CD4-positive, alpha-beta T cell treated with Interleukin-15 for 4 hours (primary cell): ENCODE results near the gene RTTN.

Experiments
- DNase-seq: peaks from one replicate; pipeline ENCODE4 v3.0.0-alpha.2; 2020; ENCODE audit warnings: low spot score

The RTTN gene

DNA sequence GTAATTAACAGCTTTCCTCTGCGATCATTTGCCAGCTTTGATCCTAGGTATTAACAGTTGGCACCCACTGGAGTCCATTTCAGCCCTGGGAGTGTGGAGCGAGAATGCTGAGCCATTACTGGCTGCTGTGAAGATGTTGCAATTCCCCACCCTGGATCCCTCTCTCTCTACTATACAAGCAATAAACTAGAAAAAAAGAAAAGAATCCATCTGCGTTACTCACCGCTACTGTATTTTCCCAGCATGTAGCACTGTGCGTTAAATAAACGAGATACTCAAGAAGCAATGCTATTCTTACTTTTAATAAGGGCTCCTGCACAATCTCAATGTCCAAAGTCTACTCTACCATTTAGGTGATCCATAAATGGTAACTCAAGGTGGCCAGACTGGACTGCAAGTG is 8.5 kb downstream of the RTTN start:
- DNase-seq, result no peak

DNA sequence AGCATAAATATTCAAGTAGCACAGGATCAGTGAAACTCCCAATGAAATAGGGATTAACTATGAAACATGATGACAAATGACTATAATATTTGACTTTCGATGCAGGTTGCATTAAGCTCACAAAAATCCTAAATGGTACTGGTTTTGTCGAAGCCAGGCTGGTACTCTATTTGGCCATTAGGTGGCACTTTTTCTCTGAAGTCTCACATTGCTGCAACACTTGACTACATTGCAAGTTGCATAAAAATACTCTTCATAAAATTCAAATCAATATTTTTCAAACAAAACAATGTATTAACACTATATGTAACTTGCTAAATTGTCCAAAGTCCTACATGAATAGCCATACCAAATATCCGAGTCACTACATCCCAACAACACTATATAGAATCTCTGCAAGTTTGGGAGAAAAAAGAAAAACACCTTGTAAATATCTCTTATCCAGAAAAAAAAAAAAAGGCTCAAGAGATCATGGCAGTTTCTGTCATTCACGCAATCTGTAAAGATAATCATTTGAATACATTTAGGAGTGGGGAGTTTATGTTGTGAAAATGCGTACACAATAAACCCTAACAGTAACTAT is 9.5 kb downstream of the RTTN start:
- DNase-seq, result peak; percentile 29

DNA sequence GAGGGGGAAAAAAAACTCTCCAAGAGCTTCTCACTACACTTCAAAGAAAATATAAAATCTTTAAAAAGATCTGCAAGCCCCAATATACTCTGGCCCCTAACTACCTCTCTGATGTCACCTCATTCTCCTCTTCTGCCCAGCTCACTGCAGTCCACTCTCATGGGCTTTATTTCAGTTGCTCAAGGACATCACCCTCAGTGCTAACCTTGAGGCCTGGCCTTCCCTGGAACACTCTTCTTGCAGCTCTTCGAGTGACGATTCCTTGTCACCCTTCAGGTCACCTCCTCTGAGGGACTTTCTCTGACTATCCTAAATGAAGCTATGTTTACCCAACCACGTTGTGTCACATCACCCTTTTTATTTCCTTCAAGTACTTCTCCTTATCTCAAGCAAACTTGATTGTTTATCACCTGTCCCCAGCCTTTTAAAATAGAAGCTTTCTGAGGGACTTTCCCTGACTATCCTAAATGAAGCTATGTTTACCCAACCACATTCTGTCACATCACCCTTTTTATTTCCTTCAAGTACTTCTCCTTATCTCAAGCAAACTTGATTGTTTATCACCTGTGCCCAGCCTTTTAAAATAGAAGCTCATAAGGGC is 10.4 kb downstream of the RTTN start:
- DNase-seq, result no peak

DNA sequence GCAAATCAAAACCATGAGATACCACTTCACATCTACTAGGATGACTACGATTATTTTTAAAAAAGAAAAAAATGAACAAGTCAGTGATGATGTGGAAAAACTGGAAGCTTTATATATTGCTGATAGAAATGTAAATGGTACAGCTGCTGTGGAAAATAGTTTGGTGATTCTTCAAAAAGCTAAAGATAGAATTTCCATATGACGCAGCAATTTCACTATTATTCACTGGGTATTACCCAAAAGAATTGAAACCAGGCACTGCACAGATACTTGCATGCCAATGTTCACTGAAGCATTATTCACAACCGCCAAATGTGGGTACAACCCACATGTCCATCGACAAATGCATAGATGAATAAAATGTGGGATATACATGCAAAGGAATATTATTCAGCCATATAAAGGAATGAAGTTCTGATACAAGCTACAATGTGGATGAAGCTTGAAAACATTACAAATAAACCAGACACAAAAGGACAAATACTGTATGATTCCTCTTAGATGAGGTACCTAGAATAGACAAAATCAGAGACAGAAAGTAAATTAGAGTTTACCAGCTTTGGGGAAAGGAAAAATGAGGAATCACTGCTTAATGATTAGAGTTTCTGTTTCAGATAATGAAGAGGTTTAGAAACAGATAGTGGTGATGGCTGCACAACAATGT is 11.1 kb downstream of the RTTN start:
- DNase-seq, result no peak

DNA sequence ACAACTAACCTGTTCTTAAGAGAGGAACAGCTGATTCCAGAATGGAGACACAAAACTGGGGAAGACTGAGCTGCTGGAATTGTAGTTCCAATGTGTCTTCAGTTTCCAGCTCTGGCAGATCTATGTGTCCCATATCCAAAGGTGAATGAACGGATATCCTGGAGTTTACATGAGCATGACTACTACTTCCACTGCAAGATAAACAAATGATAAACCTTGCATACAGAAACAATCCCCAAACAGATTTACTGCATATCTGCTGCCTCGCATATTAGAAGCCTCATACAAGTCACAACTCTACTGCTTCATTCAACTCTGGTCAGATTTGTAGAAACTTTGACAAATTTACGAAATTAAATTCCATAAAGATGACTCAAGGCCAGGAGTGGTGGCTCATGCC is 15.0 kb downstream of the RTTN start:
- DNase-seq, result no peak

DNA sequence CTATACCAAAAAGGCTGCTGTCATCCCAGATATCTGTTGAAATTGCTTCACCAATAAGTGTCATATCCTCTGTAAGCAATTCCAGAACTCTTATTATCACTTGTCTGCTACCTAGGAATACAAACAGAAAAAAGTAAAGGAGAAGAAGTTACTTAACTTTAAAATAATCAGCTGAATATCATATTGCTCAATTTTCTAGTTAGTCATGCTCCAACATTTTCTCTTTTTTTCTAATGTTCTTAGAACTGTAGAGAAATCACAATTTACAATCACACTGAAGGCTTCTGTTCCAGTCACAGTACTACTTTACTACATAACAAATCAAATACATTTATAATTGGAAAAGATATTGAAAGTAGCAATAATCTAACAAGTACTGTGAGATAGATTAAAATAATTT is 17.4 kb downstream of the RTTN start:
- no peak for DNase-seq

DNA sequence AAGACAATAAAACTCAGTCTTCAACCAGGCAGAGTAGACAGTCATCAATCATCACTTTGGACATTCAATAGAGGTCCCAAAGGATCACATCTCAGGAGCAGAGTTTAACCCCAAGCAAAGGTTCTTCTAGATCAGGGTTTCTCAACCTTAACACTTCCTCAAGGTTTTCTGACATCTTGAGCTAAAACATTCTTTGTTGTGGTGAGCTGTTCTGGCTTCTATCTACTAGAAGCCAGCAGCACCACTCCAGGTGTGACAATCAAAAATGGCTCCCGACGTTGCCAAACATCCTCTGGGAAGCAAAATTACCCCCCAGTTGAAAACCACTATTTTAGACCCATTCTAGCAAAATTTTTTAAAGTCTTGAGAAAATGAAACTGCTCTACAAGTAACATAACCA is 22.0 kb downstream of the RTTN start:
- no peak for DNase-seq

DNA sequence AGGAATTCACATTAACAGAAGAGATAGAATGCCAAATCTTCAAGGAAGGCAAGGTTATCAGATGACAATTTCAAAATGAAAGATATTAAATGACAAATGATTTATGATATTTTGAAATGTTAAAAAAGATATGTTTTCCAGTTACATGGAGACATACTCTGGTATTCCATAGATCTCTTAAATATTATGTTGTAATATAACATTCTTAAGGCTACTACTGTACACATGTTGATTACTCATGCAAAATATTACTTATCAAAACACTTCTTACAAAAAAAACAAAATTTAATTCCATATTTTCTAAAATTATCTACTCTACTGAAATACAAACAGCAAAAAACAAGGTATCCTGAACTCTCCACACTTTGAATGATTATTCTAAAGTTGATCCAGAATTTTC is 22.9 kb downstream of the RTTN start:
- no peak for DNase-seq

DNA sequence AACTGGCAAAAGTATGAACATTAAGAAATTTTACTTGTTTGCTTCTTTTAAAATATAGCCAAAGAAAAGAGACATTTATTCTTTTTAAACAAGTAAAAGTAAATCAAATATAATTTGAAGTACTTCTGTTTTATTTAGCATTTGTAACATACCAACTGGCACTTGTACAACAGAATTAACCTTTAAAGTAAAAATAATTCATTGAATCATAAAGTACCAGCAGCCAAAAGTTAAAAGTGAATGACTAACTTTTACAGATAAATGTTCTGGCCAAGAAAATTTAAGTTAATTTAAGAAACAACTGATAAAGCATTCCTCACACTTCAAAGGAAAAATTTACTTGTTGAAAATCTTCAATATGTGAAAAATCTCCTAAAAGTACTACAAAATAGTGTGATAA is 23.8 kb downstream of the RTTN start:
- no peak for DNase-seq

DNA sequence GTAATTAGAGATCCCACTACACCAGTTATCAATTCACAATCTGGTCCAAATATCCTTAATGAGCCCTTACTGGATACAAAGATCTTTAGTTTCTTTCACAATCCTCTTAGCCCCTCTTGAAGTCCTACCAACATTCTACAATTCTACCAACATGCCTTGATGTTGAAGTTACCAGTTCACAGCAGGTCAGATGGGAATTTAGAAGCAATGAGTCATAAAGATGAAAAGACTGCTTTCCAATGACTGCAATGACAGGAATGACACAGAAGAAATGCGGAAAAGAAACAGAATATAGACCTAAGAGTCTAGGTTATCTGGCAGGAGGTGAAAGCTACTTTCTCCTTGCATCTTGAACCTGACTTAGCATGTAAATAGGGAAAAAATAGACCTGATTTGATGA is 24.5 kb downstream of the RTTN start:
- DNase-seq, result no peak

DNA sequence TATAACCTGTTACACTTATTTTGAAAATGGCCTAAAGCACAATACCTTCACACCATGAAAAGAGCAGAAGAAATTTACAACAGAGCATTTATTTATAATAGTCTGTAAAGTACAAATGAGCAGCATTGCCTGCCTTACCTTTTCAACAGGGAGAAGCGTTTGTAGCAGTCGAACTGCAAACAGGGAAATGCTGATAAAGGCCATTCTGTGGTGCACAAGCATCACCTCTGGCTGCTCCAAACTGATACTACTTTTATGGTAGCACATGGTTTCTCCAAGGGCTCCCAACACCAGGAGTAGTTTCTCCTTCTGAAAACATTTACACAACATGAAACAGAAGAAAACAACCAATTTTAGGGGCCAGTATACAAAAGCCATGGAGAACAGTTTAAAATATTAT is 28.9 kb downstream of the RTTN start:
- DNase-seq, result no peak

DNA sequence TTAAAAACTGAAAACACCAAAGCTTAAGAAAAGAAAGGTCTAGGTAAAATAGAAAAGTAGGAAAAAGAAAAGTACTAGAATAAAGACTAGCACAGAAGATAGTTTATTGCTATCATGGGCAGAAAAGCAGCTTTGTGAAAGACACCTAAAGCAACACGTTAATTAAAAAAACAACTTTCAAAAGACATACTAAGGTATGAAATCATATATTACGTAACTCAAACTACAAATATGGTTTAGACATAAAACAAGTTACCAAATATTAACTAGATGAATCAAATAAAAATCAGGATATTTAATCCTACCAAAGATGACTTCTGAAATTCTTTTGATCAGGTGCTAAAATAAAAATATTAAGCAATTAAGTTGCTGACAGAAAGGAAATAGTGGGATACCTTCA is 30.3 kb downstream of the RTTN start:
- no peak for DNase-seq

DNA sequence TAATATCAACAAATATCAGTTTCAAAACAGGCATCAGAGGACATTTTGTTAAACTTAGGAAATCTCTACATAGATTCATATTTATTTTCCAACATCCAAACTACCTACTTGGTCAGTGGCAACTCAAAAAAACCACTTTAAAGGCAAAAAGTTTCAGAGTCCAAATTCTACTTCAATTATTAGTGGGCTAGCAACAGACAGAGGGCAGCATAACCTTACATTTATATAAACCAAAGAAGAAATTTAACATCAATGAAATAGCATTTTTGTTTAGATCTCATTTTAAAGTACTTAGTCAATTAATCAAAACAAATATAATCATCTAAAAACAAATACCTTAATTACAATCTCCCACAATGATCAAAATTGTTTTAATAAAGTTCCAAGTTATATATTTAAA is 33.3 kb downstream of the RTTN start:
- no peak for DNase-seq

DNA sequence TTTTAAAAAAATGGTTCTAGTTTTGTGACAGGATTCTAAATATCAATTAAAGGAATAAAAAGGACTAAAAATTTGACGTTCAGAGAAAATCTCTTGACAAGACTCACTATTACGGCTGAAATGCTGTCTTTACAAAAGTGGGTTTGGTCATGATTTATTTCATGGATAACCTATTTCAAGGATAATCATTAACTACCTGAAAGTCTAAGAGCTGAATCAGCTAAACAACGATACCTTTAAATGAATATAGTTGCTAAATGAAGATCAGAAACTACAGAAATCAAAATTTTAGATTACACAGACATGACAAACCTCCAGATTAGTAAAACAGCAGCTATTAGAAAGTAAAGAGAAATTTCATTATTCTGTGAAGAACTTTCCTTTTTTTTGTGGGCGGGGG is 35.7 kb downstream of the RTTN start:
- DNase-seq, result no peak

DNA sequence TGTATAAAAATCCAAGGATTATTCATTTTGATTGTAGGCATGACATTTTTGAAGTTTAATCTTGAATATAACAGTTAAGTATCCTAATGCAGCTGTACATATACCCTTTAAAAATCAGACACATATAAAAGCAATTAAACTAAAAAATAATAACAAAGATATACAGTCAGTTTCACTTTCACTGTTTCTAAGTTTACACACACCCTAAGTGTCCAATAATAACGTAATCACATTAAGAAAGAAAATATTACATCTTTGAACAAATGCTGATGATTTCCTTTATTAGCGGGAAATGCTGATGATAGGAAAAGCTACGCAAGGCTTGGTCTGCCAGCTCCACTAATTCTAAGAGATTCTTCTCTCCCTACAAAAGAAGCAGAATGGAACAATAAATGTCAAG is 38.8 kb downstream of the RTTN start:
- DNase-seq, result no peak

DNA sequence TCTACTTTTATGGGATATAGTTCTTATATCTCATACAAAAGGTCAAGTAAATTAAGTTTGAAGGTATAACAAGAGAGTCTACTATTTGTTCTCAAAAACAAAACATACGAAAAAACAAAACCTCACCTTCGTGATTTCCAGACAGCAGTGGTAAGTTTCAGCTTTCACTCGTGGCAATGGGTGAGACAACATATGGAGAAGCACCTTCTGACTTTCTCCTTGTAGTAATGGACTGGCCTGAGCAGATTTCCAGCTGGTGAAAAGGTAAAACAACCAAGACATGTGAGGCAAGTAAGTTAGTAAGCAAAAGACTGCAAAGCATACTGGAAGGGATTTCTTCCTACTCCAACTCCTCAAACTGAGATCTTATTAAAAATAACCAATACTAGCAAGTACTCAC is 39.6 kb downstream of the RTTN start:
- DNase-seq, result peak; percentile 2

DNA sequence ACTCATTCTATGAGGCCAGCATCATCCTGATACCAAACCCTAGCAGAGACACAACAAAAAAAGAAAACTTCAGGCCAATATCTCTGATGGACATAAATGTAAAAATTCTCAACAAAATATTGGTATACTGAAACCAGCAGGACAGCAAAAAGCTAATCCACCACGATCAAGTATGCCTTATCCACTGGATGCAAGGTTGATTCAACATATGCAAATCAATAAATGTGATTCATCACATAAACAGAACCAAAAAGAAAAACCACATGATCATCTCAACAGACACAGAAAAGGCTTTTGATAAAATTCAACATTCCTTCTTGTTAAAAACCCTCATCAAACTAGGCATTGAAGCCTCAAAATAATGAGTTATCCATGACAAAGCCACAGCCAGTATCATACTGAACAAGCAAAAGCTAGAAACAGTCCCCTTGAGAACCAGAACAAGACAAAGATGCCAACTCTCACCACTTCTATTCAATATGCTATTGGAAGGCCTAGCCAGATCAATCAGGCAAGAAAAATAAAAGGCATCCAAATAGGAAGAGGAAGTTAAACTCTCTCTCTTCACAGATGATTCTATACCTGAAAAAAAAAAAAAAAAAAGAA is 45.3 kb downstream of the RTTN start:
- DNase-seq, result no peak

DNA sequence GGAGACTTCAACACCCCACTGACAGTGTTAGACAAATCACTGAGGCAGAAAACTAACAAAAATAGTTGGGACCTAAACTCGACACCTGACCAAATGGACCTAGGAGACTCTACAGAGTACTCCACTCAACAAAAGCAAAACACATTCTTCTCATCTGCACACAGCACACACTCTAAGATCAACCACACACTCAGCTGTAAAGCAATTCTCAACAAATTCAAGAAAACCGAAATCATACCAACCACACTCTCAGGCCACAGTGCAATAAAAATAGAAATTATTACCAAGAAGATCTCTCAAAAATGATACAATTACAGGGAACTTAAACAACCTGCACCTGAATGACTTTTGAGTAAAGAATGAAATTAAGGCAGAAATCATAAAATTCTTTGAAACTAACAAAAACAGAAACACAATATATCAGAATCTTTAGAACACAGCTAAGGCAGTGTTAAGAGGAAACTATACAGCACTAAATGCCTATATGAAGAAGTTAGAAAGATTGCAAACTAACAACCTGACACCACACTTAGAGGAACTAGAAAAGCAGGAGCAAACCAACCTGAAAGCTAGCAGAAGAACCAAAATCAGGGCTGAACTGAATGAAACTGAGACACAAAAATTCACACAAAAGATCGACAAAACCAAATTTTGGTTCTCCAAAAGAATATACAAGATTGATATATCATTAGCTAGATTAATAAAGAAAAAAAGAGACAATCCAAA is 46.3 kb downstream of the RTTN start:
- DNase-seq, result no peak

DNA sequence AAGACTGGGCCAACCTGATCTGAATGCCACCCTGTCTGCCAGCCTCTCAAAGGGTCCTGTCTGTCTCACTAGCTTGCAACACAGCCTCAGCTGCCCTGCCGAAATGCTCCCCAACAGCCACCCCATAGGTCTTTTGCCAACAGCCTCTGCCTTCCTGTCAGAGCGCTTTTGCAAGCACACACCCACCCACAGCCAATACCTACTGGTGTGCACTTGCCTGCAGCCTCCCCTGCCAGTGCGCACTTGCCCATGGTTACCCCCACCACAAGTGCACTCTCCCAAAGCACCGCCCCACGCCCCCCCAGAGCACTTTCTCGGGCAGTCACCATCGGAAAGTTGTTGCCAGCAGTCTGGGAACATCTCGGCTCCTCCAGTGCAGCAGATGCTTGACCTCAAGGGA is 48.6 kb downstream of the RTTN start:
- DNase-seq, result no peak

DNA sequence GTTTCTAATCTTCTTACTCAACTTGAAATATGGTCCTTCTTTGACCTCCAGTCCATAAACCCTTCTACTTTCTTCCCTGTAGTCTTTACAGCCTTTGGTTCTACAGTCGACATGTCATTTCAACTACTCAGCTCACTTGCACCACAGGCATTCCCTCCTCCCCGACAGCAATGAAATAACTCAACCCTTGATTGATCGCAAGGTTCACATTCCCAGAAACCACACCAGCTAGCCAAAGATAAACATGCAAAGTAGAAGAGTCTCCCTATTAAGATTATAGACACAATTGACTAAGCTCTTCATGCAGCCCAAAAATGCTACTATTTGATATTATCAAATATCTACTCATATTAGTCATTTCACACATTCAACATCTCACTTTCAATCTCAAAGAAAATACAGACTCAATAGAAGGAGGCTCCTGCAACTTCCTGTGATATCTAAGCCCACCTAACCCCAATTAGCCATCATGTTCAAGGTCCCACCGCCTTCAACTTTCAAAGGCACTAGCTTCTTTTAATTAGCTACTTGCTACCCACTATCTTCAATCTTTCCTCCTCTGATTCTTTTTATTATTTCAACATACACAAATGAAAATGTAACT is 50.8 kb downstream of the RTTN start:
- no peak for DNase-seq

DNA sequence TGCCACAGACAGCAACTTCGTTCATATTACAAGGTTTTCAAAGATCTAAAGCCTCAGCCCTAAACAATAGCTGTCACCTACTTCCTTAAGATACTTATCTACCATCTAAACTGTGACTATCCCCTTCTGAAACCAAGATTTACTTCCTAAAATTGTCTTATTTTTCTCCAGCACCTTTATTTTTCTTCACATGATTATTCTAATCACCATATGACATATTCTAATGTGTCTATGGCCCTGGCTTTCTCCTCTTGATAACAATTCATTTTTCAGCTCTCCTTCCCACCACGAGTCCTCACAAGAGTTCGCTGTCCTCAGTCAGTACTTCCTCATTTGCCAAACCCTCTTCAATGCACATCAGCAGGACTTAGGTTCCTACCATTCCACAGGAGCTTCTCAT is 53.9 kb downstream of the RTTN start:
- no peak for DNase-seq

DNA sequence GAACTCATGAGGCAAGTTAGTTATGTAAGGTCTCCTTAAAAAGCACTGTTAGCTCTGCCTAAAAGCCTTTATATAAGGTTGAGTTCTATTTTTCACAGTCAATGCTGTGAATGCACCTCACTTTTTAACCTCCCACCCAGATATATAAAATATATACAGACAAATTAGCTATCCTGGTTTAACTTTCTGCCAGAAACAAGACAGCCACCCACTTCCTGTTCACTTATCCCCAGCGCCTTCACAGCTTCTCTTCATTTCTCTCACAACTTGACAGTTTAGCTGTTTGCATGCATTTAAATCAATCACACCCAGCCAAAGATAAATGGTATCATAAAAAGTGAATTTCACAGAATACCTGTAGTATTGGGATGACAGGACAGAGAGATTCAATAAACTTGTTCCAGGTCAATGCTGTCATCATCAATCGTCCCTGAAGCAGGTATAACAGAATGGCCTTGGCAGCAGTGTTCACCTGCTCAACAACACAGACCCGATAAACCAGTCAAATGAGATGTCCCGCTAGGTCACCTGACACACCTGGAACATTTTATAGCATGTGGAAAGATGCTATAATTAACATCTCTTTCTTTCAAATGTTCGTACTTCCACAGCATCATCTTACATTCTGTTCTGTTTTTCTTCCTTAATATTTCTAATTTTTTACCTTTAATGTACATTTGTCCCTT is 55.7 kb downstream of the RTTN start:
- DNase-seq, result no peak
